PFSK-1 (cell line): ENCODE results near the gene CBFB.

Experiments used
- FOXP2 ChIP-seq: optimal IDR thresholded peaks from 2 replicates; pipeline ENCODE3; 2011; ENCODE audit warnings: borderline replicate concordance, control low read depth, inconsistent platforms; ENCODE audit not compliant: insufficient read depth; ENCODE audit errors: extremely low read length, extremely low read depth
- POLR2AphosphoS5 ChIP-seq: IDR thresholded peaks from 2 replicates; pipeline ENCODE4 v1.6.1; 2012; ENCODE audit warnings: low read depth, mild to moderate bottlenecking, control low read depth, low read length, moderate library complexity
- REST ChIP-seq, 2 experiments: IDR thresholded peaks; 2 replicates each; pipeline versions ENCODE4 v1.6.1 to v1.8.0; 2011 to 2012; ENCODE audit warnings: low read depth in 2 of 2, low read length in 2 of 2, control low read depth in 1 of 2, inconsistent platforms in 1 of 2, mild to moderate bottlenecking in 1 of 2, moderate library complexity in 1 of 2; ENCODE audit not compliant: insufficient read depth in 1 of 2
- SIN3A ChIP-seq: IDR thresholded peaks from 2 replicates; pipeline ENCODE4 v1.6.1; 2012; ENCODE audit warnings: mild to moderate bottlenecking, low read length, moderate library complexity, borderline replicate concordance; ENCODE audit not compliant: insufficient read depth
- TAF1 ChIP-seq: IDR thresholded peaks from 2 replicates; pipeline ENCODE4 v1.6.1; 2012; ENCODE audit warnings: low read length, control low read depth, borderline replicate concordance; ENCODE audit not compliant: insufficient read depth

CBFB gene

GRCh38 chr16:67063008-67063407 is 34.1 kb downstream of the CBFB start:
- no peak for TF ChIP-seq POLR2AphosphoS5
- TF ChIP-seq REST (IDR thresholded peaks at IDR 0.05; ENCODE audit: insufficient read depth in 1 of 2, low read depth in 2 of 2, low read length in 2 of 2) = no peak
- TF ChIP-seq TAF1 = no peak
- no peak for TF ChIP-seq FOXP2
- no peak for TF ChIP-seq SIN3A

- TF ChIP-seq TAF1 (no peak), SIN3A (no peak), FOXP2 (no peak), REST (IDR thresholded peaks at IDR 0.05; ENCODE audit: insufficient read depth in 1 of 2, low read depth in 2 of 2, low read length in 2 of 2) (no peak), POLR2AphosphoS5 (no peak)
Measured at GRCh38 chr16:67068212-67068753, 39.3 kb downstream of the CBFB start.

- TF ChIP-seq POLR2AphosphoS5 (no peak), FOXP2 (no peak), TAF1 (no peak)
Measured at GRCh38 chr16:67071476-67072048, 42.6 kb downstream of the CBFB start.

GRCh38 chr16:67075331-67075730 is 46.4 kb downstream of the CBFB start:
- TF ChIP-seq SIN3A = no peak
- no peak for TF ChIP-seq REST (IDR thresholded peaks at IDR 0.05; ENCODE audit: insufficient read depth in 1 of 2, low read depth in 2 of 2, low read length in 2 of 2)
- no peak for TF ChIP-seq FOXP2
- TF ChIP-seq TAF1 = no peak
- TF ChIP-seq POLR2AphosphoS5 = no peak

GRCh38 chr16:67077871-67078270 is 48.9 kb downstream of the CBFB start:
- no peak for TF ChIP-seq SIN3A
- no peak for TF ChIP-seq TAF1
- no peak for TF ChIP-seq POLR2AphosphoS5
- TF ChIP-seq FOXP2 = no peak
- no peak for TF ChIP-seq REST (IDR thresholded peaks at IDR 0.05; ENCODE audit: insufficient read depth in 1 of 2, low read depth in 2 of 2, low read length in 2 of 2)
